ENCODE measurements around the gene ZNF687.

The ZNF687 gene

DNA sequence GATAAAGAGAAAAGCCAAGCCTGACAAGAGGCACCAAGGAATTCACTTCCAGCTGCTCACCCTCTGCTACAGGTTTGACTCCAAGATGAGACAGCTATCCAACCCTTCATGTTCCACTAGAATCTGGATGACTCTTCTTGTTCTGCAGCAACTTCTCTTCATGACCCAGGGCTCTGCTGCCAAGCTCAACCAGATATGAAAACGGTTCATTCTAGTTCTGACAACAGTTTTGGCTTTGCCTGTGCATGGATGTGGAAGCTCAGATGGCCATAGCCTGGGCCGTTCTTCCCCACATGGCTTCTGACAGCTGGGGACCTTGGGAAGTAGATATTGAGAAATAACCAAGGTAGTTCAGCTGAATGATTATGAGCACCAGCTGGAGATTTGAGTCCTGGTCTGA is 31.4 kb downstream of the ZNF687 start:
- no peak for DNase-seq

- DNase-seq: no peak
These were observed 32.2 kb downstream of the ZNF687 start for GRCh38 chr1:151314137-151314875.

GRCh38 chr1:151315565-151316235 is 33.6 kb downstream of the ZNF687 start:
- DNase-seq: no peak

- no peak for DNase-seq
These were observed 36.9 kb downstream of the ZNF687 start for GRCh38 chr1:151318975-151319374.

DNA sequence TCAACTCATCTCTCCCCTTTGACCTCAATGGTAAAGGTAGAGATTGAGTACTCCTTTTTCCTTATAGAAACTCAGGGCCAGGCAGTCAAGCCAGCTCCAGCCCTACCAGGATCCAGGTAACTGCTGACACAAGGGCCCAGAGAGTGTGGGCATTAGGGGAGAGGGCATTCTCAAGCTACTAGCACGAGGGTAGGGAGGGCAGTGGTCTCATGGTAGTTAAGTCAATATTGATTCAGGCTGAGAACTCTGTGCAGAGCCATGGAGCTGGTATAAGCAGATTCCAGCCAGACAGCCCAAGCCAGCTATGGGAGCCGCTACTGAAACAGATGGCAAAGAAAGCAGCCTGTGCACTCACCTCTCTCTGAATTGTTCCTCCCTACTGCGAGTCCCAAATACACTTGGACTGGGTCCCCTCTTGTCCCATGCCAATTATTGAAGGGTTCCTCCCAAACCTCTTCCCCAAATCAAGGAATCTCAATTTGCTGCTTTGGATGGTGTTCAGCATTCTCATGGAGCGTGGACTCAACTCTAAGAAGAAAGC is 42.4 kb downstream of the ZNF687 start:
- no peak for DNase-seq

DNA sequence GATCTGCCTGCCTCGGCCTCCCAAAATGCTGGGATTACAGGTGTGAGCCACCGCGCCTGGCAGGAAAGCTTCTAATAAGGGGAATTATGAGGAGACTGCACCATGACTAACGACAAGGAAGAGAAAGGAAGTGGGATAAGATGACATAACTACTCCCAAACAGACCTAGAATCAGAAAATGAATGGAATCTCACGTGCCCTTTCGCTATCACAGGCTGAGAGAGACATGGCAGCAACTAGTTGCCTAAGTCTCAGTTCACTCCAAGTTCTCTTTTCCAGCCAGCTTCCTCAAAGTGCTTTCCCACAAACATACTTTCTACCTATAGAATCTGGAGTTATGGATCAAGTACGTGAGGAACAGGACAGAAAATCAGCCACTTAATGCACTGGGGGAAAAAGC is 43.1 kb downstream of the ZNF687 start:
- DNase-seq: no peak

DNA sequence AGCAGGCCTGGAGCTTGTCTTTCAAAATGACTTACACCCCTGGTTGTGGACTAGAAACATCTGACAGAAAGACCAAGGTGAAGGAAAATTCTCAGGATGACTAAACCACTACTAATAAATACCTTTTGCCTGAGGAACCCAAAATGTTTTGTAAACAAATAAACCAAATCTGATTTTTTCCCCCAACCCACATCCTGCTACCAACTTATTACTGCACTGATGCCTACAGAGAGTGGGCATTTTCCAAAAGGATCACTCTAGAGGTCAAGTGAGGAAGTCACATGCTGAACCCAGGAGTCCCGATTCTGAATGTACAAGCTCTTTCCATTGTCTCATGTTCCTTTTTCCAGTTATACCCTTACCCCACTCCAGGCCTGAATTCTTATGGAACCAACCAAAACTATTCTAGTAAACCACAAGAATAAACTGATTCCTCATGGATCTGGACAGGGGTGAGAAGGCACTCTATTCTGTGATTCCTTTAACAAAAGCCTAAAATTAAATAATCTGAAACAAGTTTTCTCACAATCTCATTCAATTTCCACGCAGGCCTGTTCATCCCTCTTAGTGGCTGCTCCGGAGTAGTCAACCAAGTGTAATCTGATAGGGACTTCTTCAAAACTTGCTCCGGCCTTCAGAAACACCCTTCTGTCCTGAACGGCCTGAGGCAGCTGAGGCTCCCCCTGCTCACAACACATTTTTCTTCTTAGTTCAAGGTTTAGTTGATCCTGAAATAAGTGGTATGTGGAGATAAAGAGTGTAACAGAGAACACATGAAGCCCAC is 43.7 kb downstream of the ZNF687 start:
- DNase-seq: peak; percentile 41

DNA sequence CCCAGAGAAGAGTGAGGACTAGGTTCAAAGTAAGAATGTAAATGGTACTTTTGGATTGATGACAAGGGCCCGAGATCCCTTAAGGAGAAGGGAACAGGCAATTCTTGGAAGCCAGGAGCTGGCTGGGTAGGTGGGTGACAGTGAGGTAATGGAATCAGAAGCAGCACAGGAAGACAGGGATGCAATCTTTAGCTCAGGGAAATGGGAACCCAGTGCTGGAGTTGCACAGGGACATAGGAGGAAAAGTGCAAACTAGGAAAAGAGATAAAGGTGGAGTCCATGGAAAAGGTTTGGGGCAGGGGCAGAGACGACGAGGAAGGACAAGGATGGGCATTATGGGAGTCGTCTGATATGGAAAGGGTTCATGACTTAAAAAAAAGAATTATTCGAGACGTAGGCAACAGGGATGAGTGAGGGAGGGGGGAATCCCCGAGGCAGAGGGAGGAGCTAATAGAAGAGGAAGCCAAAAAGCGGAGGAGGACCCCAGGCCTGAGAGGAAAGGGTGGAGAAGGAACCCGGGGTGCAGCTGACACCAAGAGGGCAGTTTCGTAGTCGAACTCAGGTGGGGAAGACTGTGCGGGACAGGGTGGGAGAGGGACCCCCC is 44.6 kb downstream of the ZNF687 start:
- peak; percentile 63 for DNase-seq

DNA sequence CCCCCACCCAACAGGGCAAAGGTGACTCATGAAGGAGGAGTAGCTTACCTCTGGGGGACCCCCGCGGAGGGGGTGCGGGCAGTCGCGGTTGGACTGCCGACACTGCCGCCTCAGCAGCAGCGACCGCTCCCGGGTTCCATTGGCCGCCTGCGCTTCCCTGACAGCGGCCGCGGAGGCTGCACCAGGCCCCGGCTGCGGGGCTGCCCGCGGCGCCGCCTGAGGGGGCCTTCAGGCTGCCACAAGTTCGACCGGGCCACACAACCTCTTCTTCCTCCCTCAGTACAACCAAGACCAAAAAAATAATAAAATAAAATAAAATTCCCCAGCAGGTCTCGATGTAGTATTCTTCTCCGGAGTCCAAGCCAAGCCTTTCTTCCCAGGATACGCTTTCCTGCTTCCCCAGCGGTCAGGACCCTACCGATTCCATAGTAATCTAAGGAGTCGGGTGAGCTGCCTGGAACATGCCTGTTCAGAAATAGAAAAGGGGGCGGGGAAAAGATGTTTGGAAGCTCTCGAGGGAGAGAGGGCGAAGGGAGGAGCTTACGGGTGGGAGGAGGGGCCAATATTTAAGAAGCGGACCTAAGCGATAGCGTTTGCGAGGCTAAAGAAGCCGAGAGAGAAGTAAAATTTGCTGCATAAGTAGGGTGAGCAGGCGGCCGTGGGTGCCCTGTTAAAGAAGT is 45.3 kb downstream of the ZNF687 start, which contains the start of gene PI4KB:
Gene PI4KB, minus strand, starts transcription at position 194 of the 680 bp plus-strand sequence. CDS start 10,935 bp downstream, outside the sequence.
- peak; percentile 98 for DNase-seq

DNA sequence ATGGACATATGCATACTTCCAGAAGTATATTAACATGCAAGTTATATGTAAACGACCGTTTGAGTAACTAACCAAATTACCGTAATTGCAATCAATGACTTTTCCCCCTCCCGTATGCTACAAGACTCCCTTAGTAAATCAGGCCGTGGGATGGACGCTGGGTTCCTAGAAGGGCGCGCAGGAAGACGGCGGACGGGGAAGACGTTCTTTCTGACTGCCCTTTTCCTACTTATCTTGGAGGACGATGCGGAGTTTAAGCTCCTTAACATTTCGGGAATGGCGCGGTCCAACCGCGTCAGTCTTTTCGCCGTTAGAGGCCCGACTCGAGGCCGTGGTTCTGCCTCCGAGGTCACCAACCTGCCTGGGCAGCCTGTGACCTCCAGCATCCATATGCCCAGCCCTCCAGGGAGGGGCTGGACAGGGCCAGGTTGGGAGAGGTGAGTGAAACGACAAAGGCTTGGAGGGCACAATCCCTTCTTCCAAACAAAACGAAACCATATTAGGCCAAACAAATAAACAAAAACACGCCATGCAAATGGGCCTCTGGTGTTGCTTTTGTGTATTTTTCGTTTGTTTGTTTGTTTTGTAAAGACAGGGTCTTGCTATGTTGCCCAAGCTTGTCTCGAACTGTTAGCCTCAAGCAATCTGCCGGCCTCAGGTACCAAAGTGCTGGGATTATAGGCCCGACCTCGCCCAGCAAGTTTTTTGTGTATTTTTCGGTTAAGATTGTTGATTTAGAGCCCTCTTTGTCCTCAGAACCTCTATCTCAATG is 46.0 kb downstream of the ZNF687 start:
- no peak for DNase-seq

DNA sequence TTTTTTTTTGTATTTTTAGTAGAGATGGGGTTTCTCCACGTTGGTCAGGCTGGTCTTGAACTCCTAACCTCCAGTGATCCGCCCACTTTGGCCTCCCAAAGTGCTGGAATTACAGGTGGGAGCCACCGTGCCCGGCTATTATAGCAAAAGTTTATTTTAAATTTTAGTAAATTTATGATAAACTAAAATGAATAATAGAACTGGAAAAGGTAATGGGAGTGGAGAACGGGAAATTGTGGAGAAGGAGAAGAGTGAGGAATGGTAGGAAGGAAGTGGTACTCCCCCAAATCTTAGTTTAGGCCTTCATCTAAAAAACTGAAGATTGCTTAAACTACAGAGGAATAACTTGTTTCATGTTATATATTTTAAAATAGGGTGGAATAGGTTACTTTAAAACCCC is 52.7 kb downstream of the ZNF687 start:
- no peak for DNase-seq

DNA sequence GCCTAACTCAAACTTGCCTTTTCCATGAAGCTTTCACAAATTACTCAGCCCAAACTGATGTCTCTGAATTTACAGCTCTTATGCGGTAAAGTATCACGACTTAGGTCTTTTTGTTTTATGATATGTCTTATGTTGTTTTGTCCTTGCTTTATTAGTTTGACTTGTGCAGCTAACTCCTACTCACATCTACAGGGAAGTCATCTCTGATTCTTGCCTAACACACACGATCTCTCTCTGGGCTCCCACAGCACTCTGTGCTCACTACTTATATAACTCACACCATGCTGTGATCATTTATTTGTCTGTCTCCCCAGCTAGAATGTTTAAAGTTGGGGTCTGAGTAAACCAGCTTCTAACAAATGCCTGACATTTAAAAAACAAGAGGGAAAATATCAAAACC is 54.5 kb downstream of the ZNF687 start:
- DNase-seq: no peak

- peak; percentile 78 for DNase-seq
These were observed 59.0 kb downstream of the ZNF687 start for GRCh38 chr1:151340870-151341754.

All from activated CD4-positive, alpha-beta T cell treated with anti-CD3 and anti-CD28 coated beads, Interleukin-2, amount 50 U/mL, for 16 hours (primary cell).